BE2C (cell line): Measurements from ENCODE around the gene NTMT1. TPM values are rescaled to one million over a fixed set of nuclear protein-coding genes. Genes with fewer than 3 reads are reported as not detected.
A peak's percentile ranks its signal among the peaks of the same experiment; 100 is the strongest.

Source experiments
- DNase-seq: peaks from one replicate; pipeline ENCODE4 v3.0.0-alpha.2; 2020
- H3K27me3 ChIP-seq: fragments of 250-450 bp; sonication (Bioruptor Pico); 2 replicates; pipeline ENCODE4 v1.5.1; 2020; ENCODE audit warnings: mild to moderate bottlenecking
- H3K36me3 ChIP-seq: fragments of 250-450 bp; sonication (Bioruptor Pico); 2 replicates; pipeline ENCODE4 v1.5.1; 2020; ENCODE audit warnings: mild to moderate bottlenecking
- H3K4me1 ChIP-seq: fragments of 250-450 bp; sonication (Bioruptor Pico); 2 replicates; pipeline ENCODE4 v1.5.1; 2020
- H3K4me3 ChIP-seq: 2 replicates; pipeline ENCODE4 v1.5.1; 2011; ENCODE audit warnings: low read depth, low read length
- H3K9me3 ChIP-seq: fragments of 250-450 bp; sonication (Bioruptor Pico); 2 replicates; pipeline ENCODE4 v1.5.1; 2020
- polyA plus RNA-seq: library from polyadenylated mRNA; unstranded; fragments of >200 nt; gene quantifications from one replicate; pipeline ENCODE4 v1.2.1, GENCODE V29; 2012; ENCODE audit warnings: low read depth, missing spikeins; ENCODE audit not compliant: insufficient read length, insufficient read depth
- TF ChIP-seq, protein P1 (sequence below): IDR thresholded peaks from 2 replicates; pipeline ENCODE4 v1.5.1; 2012; ENCODE audit warnings: mild to moderate bottlenecking, low read depth, low read length

The NTMT1 gene, protein sequence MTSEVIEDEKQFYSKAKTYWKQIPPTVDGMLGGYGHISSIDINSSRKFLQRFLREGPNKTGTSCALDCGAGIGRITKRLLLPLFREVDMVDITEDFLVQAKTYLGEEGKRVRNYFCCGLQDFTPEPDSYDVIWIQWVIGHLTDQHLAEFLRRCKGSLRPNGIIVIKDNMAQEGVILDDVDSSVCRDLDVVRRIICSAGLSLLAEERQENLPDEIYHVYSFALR
- polyA plus RNA-seq = 227 TPM

DNA sequence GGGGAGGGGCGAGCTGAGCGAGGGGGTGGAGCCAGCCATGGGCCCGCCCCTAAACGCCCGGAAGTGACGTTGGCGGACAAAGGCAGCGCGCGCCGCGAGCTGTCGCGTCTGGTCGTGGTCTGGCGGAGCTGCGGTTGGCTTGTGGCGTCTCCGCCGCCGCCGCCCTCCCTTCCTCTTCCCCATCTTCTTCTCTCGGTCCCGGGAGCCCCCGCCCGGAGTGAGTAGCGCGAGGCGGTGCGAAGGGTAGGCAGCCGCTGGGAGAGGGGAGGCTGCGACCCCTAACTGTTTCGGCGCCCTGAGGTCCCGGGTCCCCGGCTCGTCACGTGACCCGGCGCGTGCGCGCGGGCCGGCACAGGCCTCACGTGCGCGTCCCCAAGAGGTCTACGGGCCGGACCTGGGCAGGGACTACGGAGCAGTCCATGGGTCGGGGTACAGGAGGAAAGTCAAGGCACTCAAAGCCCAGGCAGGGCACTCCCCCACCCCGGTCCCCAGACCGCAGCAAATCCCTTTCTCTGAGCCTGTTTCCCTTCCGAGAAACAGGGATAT lies at the start of gene NTMT1:
Gene NTMT1 (plus strand): TSS at position 85 of the 546 bp plus-strand sequence. CDS start 6,541 bp downstream, outside the sequence.
- peak; percentile 89 for DNase-seq
- Histone ChIP-seq H3K4me3 (peak within 1 kb of the TSS; percentile 100), H3K36me3 (peaks cover 40% of the 10 kb centered on the region), H3K4me1 (peaks cover 7% of the 10 kb centered on the region), H3K27me3 (no peaks in the 10 kb centered on the region), H3K9me3 (no peaks in the 10 kb centered on the region)
- TF ChIP-seq, protein P1, sequence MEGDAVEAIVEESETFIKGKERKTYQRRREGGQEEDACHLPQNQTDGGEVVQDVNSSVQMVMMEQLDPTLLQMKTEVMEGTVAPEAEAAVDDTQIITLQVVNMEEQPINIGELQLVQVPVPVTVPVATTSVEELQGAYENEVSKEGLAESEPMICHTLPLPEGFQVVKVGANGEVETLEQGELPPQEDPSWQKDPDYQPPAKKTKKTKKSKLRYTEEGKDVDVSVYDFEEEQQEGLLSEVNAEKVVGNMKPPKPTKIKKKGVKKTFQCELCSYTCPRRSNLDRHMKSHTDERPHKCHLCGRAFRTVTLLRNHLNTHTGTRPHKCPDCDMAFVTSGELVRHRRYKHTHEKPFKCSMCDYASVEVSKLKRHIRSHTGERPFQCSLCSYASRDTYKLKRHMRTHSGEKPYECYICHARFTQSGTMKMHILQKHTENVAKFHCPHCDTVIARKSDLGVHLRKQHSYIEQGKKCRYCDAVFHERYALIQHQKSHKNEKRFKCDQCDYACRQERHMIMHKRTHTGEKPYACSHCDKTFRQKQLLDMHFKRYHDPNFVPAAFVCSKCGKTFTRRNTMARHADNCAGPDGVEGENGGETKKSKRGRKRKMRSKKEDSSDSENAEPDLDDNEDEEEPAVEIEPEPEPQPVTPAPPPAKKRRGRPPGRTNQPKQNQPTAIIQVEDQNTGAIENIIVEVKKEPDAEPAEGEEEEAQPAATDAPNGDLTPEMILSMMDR = no peak

DNA sequence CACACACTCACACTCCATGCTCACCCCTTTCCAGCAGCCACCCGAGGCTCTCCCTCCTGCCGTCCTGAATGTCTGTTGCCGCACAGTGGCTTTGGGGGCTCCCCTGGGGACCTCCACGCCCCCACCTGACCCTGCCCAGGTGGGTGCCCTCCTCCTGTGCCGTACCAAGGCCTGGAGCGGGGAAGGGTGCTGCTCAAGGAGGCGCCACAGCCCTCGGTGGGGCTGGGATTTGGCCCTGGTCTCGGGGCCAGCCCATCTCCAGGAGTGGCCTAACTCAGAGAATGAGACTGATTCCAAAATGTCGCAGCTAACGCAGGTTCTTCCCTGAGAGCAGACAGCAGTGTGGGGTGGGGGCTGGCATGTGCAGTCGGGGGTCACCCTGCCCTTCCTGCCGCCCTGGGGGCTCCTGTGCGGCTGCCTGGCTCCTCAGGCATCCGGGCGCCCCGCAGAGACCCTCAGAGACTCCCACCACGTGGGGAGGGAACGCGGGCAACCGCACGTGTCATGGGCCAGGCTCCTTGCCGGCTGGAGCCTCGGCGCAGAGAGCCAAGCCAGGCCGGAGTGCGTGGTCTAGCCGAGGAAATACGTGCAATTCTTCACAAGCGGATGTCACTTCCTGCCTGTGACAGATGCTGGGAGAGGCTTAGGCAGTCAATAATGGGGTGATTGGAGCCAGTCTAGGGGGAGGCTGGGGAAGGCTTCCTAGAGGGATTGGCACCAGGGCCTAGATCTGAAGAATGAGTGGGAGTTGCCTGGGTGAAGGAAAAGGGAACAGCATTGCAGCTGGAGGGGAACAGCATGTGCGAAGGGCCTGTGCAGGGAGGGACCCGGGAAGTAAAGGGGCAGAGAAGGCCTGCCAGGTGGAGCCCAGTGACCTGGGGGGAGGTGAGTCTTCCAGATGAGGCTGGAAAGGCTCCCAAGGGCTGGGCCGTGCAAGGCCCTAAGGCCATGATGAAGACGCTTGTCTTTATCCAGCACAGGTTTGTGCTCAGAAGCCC lies 49.1 kb upstream of the NTMT1 start:
- DNase-seq = no peak
- H3K4me1 ChIP-seq = no peaks in the 10 kb centered on the region; the same call in 1 of the 2 replicates
- H3K36me3 ChIP-seq = no peaks in the 10 kb centered on the region
- no peaks in the 10 kb centered on the region for H3K9me3 ChIP-seq
- H3K4me3 ChIP-seq = no peak overlapping the region
- H3K27me3 ChIP-seq = no peaks in the 10 kb centered on the region
- TF ChIP-seq, protein P1 = no peak

DNA sequence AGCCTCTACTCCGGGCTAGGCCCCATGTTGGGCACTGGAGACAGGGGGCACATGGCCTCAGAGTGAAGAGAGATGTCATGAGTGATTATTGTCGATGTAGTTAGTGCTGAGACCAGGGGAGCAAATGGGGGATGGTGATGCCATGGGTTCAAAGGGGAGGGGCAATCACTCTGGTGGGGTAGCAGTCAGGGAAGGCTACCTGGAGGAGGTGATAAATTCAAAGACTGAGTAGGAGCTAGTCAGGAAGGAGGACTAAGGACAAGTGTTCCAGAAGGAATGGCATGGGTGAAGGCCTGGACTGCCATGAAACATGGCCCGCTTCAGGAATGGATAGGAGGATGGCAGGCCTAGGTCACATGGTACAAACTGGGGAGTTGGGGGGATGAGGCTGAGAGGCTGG lies 46.7 kb upstream of the NTMT1 start:
- TF ChIP-seq, protein P1 = no peak
- no peak overlapping the region for H3K4me3 ChIP-seq
- no peaks in the 10 kb centered on the region for H3K36me3 ChIP-seq
- H3K9me3 ChIP-seq = no peaks in the 10 kb centered on the region
- no peak for DNase-seq
- H3K4me1 ChIP-seq = peaks cover 2% of the 10 kb centered on the region
- H3K27me3 ChIP-seq = no peaks in the 10 kb centered on the region

DNA sequence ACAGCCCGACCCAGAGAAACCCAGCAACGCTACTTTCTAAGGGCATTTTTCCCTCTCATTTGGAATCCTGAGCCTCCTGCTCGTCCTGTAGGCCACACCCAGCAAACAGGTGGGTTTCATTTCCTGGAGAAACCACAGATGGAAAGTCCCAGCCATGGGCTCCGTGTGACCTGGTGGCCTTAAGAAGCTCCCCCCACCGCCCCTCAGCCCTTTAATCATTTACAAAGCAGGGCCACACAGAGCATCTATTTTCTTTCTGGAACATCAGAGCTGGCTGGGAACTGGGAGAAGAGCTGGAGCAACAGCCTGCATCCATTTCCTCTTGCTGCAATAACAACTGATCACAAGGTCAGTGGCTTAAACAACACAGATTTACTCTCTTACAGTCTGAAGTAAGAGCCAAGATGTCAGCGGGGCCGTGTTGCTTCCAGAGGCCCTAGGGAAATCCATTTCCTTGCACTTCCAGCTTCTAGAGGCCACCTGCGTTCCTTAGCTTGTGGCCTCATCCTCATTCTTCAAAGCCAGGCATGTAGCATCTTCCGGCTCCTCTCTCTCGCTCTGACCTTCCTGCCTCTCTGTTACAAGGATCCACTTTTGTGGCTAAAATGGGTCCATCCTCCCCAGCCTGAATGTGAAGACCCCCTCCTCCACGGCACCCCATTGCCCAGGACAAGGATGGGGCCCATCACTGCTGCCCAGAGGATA lies 45.6 kb upstream of the NTMT1 start:
- Histone ChIP-seq H3K36me3 (no peaks in the 10 kb centered on the region), H3K9me3 (no peaks in the 10 kb centered on the region), H3K4me3 (no peak overlapping the region), H3K4me1 (peaks cover 4% of the 10 kb centered on the region), H3K27me3 (no peaks in the 10 kb centered on the region)
- DNase-seq = no peak
- TF ChIP-seq, protein P1 = no peak

DNA sequence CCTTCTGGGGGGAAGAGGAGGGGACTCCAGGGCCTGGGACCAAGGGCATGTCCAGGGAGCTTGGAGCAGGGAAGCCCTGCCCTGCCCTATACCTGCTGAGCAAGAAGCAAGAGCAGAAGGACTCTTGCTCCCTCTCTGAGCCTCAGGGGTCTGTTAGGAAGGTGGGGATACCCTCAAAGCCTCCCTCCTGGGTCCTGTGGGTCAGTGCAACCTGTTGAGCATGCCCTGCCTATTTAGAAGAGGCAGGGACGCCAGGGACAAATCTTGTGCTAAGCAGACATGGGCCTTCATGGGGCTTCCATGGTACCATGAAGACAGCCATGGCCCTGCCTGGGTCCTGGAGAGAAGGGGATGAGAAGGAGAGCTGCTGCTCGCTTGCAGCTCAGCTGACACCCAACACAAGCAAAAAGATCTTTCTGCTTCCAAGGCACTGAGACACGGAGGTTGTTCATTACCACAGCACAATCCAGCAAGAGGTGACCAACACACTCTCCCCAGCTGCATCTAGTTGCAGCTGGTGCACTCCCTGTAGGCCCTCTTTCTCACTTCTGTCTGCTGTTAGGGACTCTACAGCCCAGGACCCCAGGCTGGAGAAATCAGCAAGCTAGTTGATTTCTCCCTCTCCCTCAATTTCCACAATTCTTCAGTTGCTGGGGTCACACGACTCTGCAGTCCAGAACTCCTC lies 44.3 kb upstream of the NTMT1 start:
- Histone ChIP-seq H3K9me3 (no peaks in the 10 kb centered on the region), H3K4me3 (no peak overlapping the region), H3K36me3 (no peaks in the 10 kb centered on the region), H3K4me1 (peaks cover 7% of the 10 kb centered on the region), H3K27me3 (no peaks in the 10 kb centered on the region)
- TF ChIP-seq, protein P1 = no peak
- DNase-seq = no peak
